T1000 (cell line): Measurements from ENCODE around the gene GPX3.
A peak's percentile ranks its signal among the peaks of the same experiment; 100 is the strongest.

ENCODE experiments used
- DNase-seq: peaks from one replicate; lab custom pipeline; 2025; ENCODE audit warnings: mixed read lengths; lab: John Stamatoyannopoulos, UW

Gene GPX3

GRCh38 chr5:151034422-151035379, 14.3 kb downstream of the GPX3 start:
- no peak for DNase-seq

- no peak for DNase-seq
These were observed 16.2 kb downstream of the GPX3 start for GRCh38 chr5:151036556-151036955.

GRCh38 chr5:151037561-151038411, 17.4 kb downstream of the GPX3 start:
- no peak for DNase-seq

- no peak for DNase-seq
These were observed 18.0 kb downstream of the GPX3 start for GRCh38 chr5:151038412-151038745.

GRCh38 chr5:151038801-151039238, 18.4 kb downstream of the GPX3 start:
- no peak for DNase-seq

- no peak for DNase-seq
These were observed 19.3 kb downstream of the GPX3 start for GRCh38 chr5:151039665-151040064.

GRCh38 chr5:151040211-151040747, 19.9 kb downstream of the GPX3 start:
- DNase-seq: no peak

GRCh38 chr5:151041577-151042268, 21.3 kb downstream of the GPX3 start:
- no peak for DNase-seq

GRCh38 chr5:151042453-151043093, 22.2 kb downstream of the GPX3 start:
- no peak for DNase-seq

GRCh38 chr5:151047814-151048425, 27.5 kb downstream of the GPX3 start:
- DNase-seq: no peak

- no peak for DNase-seq
These were observed 28.1 kb downstream of the GPX3 start for GRCh38 chr5:151048526-151048925.

- DNase-seq: peak; percentile 26
These were observed 30.9 kb downstream of the GPX3 start for GRCh38 chr5:151051066-151051930.

- DNase-seq: no peak
These were observed 31.7 kb downstream of the GPX3 start for GRCh38 chr5:151051931-151052608.

GRCh38 chr5:151052836-151053235, 32.4 kb downstream of the GPX3 start:
- no peak for DNase-seq

GRCh38 chr5:151053796-151054462, 33.5 kb downstream of the GPX3 start:
- no peak for DNase-seq

GRCh38 chr5:151054709-151055108, 34.3 kb downstream of the GPX3 start:
- DNase-seq: no peak

- no peak for DNase-seq
These were observed 34.9 kb downstream of the GPX3 start for GRCh38 chr5:151055336-151055735.

- DNase-seq: no peak
These were observed 36.3 kb downstream of the GPX3 start for GRCh38 chr5:151056379-151057325.
